Spleen (tissue), 11 donors: ENCODE data around the gene MOGAT3. TPM values are rescaled to one million over a fixed set of nuclear protein-coding genes. Genes with fewer than 3 reads are reported as not detected.

ENCODE experiments used
- DNase-seq: peaks from one replicate; pipeline ENCODE4 v3.0.0-alpha.2; 2020
- H3K27ac ChIP-seq, 8 donors: fragments of 200-600 bp; sonication (generic) in 7 of 8; 1 replicate in 4 of 8; 2 replicates in 4 of 8; pipeline versions ENCODE4 v1.5.0 to v1.8.0; 2016 to 2021; ENCODE audit warnings: inconsistent platforms in 4 of 8, mild to moderate bottlenecking in 4 of 8, moderate library complexity in 1 of 8
- H3K27me3 ChIP-seq, 7 donors: fragments of 200-600 bp; sonication (generic) in 6 of 7; replicated peaks in 1 of 7; 1 replicate in 4 of 7; 2 replicates in 3 of 7; pipeline versions ENCODE4 v1.5.0 to v1.8.0; 2016 to 2021; ENCODE audit warnings: inconsistent platforms in 3 of 7, mild to moderate bottlenecking in 1 of 7
- H3K36me3 ChIP-seq, 6 donors: fragments of 200-600 bp; sonication (generic) in 5 of 6; 1 replicate in 4 of 6; 2 replicates in 2 of 6; pipeline versions ENCODE4 v1.5.0 to v1.8.0; 2016 to 2021; ENCODE audit warnings: inconsistent platforms in 2 of 6
- H3K4me1 ChIP-seq, 6 donors: fragments of 200-600 bp; sonication (generic) in 5 of 6; 1 replicate in 3 of 6; 2 replicates in 3 of 6; pipeline versions ENCODE4 v1.5.0 to v1.8.0; 2016 to 2021; ENCODE audit warnings: inconsistent platforms in 3 of 6
- H3K4me3 ChIP-seq, 8 donors: fragments of 200-600 bp; sonication (generic) in 7 of 8; 1 replicate in 4 of 8; 2 replicates in 4 of 8; pipeline versions ENCODE4 v1.5.0 to v1.8.0; 2016 to 2021; ENCODE audit warnings: inconsistent platforms in 4 of 8, mild to moderate bottlenecking in 4 of 8, moderate library complexity in 2 of 8
- H3K9me3 ChIP-seq, 8 donors: fragments of 200-600 bp; sonication (generic) in 7 of 8; 1 replicate in 4 of 8; 2 replicates in 4 of 8; pipeline versions ENCODE4 v1.5.0 to v1.8.0; 2016 to 2021; ENCODE audit warnings: inconsistent platforms in 4 of 8
- CTCF ChIP-seq, 11 experiments: fragments of 200-600 bp in 7 of 11; fragments of 450-650 bp in 4 of 11; sonication (generic) in 4 of 11; IDR thresholded peaks in 8 of 11; conservative IDR thresholded peaks in 3 of 11; 1 replicate in 7 of 11; 2 replicates in 4 of 11; pipeline versions ENCODE4 v1.4.0 to v1.8.0; 2016 to 2021; ENCODE audit warnings: antibody characterized with exemption in 11 of 11, inconsistent platforms in 4 of 11, mild to moderate bottlenecking in 1 of 11
- POLR2A ChIP-seq, 3 donors: fragments of 450-650 bp; IDR thresholded peaks; one replicate each; pipeline ENCODE4 v1.5.1; 2017; ENCODE audit warnings: antibody characterized with exemption in 3 of 3, mild to moderate bottlenecking in 1 of 3
- POLR2AphosphoS5 ChIP-seq, 3 donors: sonication (generic); formaldehyde crosslinking; IDR thresholded peaks; one replicate each; pipeline ENCODE4 v1.5.1; 2017; ENCODE audit warnings: antibody characterized with exemption in 3 of 3
- WGBS, 5 donors: extraction: QIAGEN DNeasy Blood & Tissue Kit in 3 of 5; methylation state at CpG; one replicate each; pipeline versions ENCODE4 v1.1.5 to v1.1.7; 2013 to 2018; 5-methylcytosine and 5-hydroxymethylcytosine counted together
- intact Hi-C: fragments of 100-400 bp; cut with DNase I; formaldehyde crosslinking; loops from one replicate; pipeline ENCODE4 v1.15.0; 2023; ENCODE audit warnings: low total_unique reads
- microRNA-seq, 3 donors: library from miRNA; unstranded; fragments of <30 nt; microRNA quantifications; one replicate each; pipeline versions ENCODE4 to v1.1.0, GENCODE V29; 2019 to 2020
- polyA plus RNA-seq, 3 donors: library from polyadenylated mRNA; stranded (reverse); fragments of 200-250 nt; gene quantifications; one replicate each; pipeline ENCODE4 v1.2.1, GENCODE V29; 2013
- small RNA-seq, 4 donors: library from RNA; depleted of rRNA; stranded (forward); fragments of <200 nt; gene quantifications; one replicate each; pipeline ENCODE3, GENCODE V24; 2016
- total RNA-seq, 7 donors: library from RNA; depleted of rRNA in 3 of 7; stranded (reverse); fragments of >200 nt in 3 of 7; fragmentation: NEBNext Ultra II Directional in 4 of 7; extraction: Animal tissue kit (Norgen Biotek cat#: 25700) in 4 of 7; gene quantifications; one replicate each; pipeline versions ENCODE4 v1.1.0 to v1.2.1, GENCODE V29; 2016 to 2021
- donor health status: healthy with polysubstance abuse.
- donor health status: DM: no; HTN: no; CAD: no; lungs with moderate emphysema.
- donor health status: DM: no; HTN: no; CAD: no.
- donor health status: Bipolar disorder and iron deficiency.
- donor health status: healthy.
- donor health status: DM: no; HTN: no; CAD: no.
- donor health status: DM: yes; HTN: yes; CAD: no.

MOGAT3 gene
- total and polyA plus RNA-seq, 10 donors = not detected

- Histone ChIP-seq H3K36me3 (peaks cover 0 to 28% (median 12%) of the 10 kb centered on the region in 6 donors), H3K4me3 (peak within 1 kb of the TSS; percentile 62 to 95 (median 81)), H3K27me3 (peaks cover 0 to 6% (median 0%) of the 10 kb centered on the region in 7 donors), H3K9me3 (no peaks in the 10 kb centered on the region), H3K4me1 (peaks cover 7 to 29% (median 19%) of the 10 kb centered on the region in 6 donors), H3K27ac (peak within 1 kb of the TSS in 4 of 8 donors; percentile 10 to 64 (median 48))
- WGBS, 5 donors = 3 to 6% (median 4%) methylated on average over 32 to 51 of the region's 51 CpGs
- peak; percentile 96 for DNase-seq
- TF ChIP-seq POLR2A (IDR thresholded peaks at IDR 0.05) (no peak), CTCF (IDR thresholded peaks at IDR 0.05 in 8 of 11, conservative IDR thresholded peaks at IDR 0.05 in 3 of 11) (no peak), POLR2AphosphoS5 (IDR thresholded peaks at IDR 0.05) (peak; percentile 76 to 91 (median 82))
- intact Hi-C loops = no loop called here
Observed at GRCh38 chr7:101153969-101154692, 46.7 kb downstream of the MOGAT3 start, which contains the start of gene AP1S1. AP1S1 (plus strand) TSS chr7:101154476; CDS start chr7:101154515, 39 bp downstream.

GRCh38 chr7:101151908-101152651 lies 48.8 kb downstream of the MOGAT3 start:
- TF ChIP-seq POLR2AphosphoS5 (IDR thresholded peaks at IDR 0.05) (no peak), CTCF (IDR thresholded peaks at IDR 0.05 in 8 of 11, conservative IDR thresholded peaks at IDR 0.05 in 3 of 11) (no peak), POLR2A (IDR thresholded peaks at IDR 0.05) (no peak)

More at GRCh38 chr7:101151908-101152651, 48.8 kb downstream of the MOGAT3 start:
- Histone ChIP-seq H3K36me3 (peaks cover 0 to 8% (median under 1%) of the 10 kb centered on the region in 6 donors), H3K4me1 (peaks cover 7 to 29% (median 19%) of the 10 kb centered on the region in 6 donors), H3K27ac (no peak overlapping the region), H3K27me3 (peaks cover 0 to 23% (median 0%) of the 10 kb centered on the region in 7 donors), H3K4me3 (no peak overlapping the region), H3K9me3 (no peaks in the 10 kb centered on the region)
- WGBS, 5 donors = 68 to 84% (median 72%) methylated on average over 2 of the region's 2 CpGs
- intact Hi-C loops = no loop called here
- no peak for DNase-seq

Small RNA genes within 50 kb of the gene (microRNA-seq; reads per million reads assigned to microRNA genes)
- 0 to 0.28 (median 0) reads per million in 3 donors for gene MIR4653

Small RNA genes within 50 kb of the gene (small RNA-seq; reads per million reads assigned to genes)
- gene MIR4653 = 0 reads per million in 4 donors

Other genes with a start within 250 kb of the MOGAT3 start
- under 1 TPM in 5 of 7 donors, not detected in 2; 0.07 to 0.89 (median 0.57) TPM for gene MUC12, start 231.5 kb downstream of the MOGAT3 start, total RNA-seq
- 1 to 10 TPM in 2 of 3 donors, under 1 TPM in 1; 0.90 to 1.7 (median 1.3) TPM for gene MUC12, start 231.5 kb downstream of the MOGAT3 start, polyA plus RNA-seq
- not detected for gene MUC17, start 181.0 kb downstream of the MOGAT3 start, total RNA-seq
- not detected for gene MUC17, start 181.0 kb downstream of the MOGAT3 start, polyA plus RNA-seq
- 10 to 100 TPM; 34.9 to 82.2 (median 52.2) TPM for gene TRIM56, start 115.6 kb downstream of the MOGAT3 start, total RNA-seq
- gene TRIM56, start 115.6 kb downstream of the MOGAT3 start, polyA plus RNA-seq = 10 to 100 TPM in 1 of 3 donors, 1 to 10 TPM in 2; 5.0 to 16.0 (median 6.3) TPM
- gene SERPINE1, start 73.9 kb downstream of the MOGAT3 start, total RNA-seq = 10 to 100 TPM in 3 of 7 donors, 1 to 10 TPM in 4; 2.3 to 46.4 (median 8.0) TPM
- gene SERPINE1, start 73.9 kb downstream of the MOGAT3 start, polyA plus RNA-seq = 1 to 10 TPM; 2.2 to 4.6 (median 2.6) TPM
- 10 to 100 TPM; 20.8 to 49.5 (median 30.4) TPM for gene AP1S1, start 46.6 kb downstream of the MOGAT3 start, total RNA-seq
- 10 to 100 TPM; 15.4 to 45.0 (median 31.8) TPM for gene AP1S1, start 46.6 kb downstream of the MOGAT3 start, polyA plus RNA-seq
- under 1 TPM in 2 of 7 donors, not detected in 5; 0.19 to 0.21 TPM for gene VGF, start 35.5 kb downstream of the MOGAT3 start, total RNA-seq
- under 1 TPM in 2 of 3 donors, not detected in 1; 0.06 to 0.09 TPM for gene VGF, start 35.5 kb downstream of the MOGAT3 start, polyA plus RNA-seq
- not detected for gene NAT16, start 20.7 kb downstream of the MOGAT3 start, total RNA-seq
- gene NAT16, start 20.7 kb downstream of the MOGAT3 start, polyA plus RNA-seq = not detected
- gene PLOD3, start 16.5 kb upstream of the MOGAT3 start, total RNA-seq = 10 to 100 TPM; 36.4 to 72.5 (median 59.5) TPM
- gene PLOD3, start 16.5 kb upstream of the MOGAT3 start, polyA plus RNA-seq = 10 to 100 TPM; 20.4 to 42.4 (median 25.4) TPM
- gene ZNHIT1, start 17.1 kb upstream of the MOGAT3 start, total RNA-seq = 10 to 100 TPM; 47.3 to 69.3 (median 60.4) TPM
- gene ZNHIT1, start 17.1 kb upstream of the MOGAT3 start, polyA plus RNA-seq = 100 to 1,000 TPM in 2 of 3 donors, 10 to 100 TPM in 1; 86.3 to 127 (median 103) TPM
- gene CLDN15, start 36.8 kb upstream of the MOGAT3 start, total RNA-seq = 10 to 100 TPM; 16.7 to 49.2 (median 24.2) TPM
- 10 to 100 TPM; 11.1 to 26.4 (median 14.5) TPM for gene CLDN15, start 36.8 kb upstream of the MOGAT3 start, polyA plus RNA-seq
- gene FIS1, start 44.0 kb upstream of the MOGAT3 start, total RNA-seq = 100 to 1,000 TPM; 130 to 234 (median 179) TPM
- 100 to 1,000 TPM; 131 to 250 (median 179) TPM for gene FIS1, start 44.0 kb upstream of the MOGAT3 start, polyA plus RNA-seq
- 1 to 10 TPM; 5.5 to 7.2 (median 6.5) TPM for gene IFT22, start 120.8 kb upstream of the MOGAT3 start, total RNA-seq
- gene IFT22, start 120.8 kb upstream of the MOGAT3 start, polyA plus RNA-seq = 10 to 100 TPM in 1 of 3 donors, 1 to 10 TPM in 2; 7.8 to 11.0 (median 8.0) TPM
- under 1 TPM in 3 of 7 donors, not detected in 4; 0.15 to 0.23 (median 0.19) TPM for gene COL26A1, start 161.8 kb upstream of the MOGAT3 start, total RNA-seq
- under 1 TPM; 0.22 to 0.32 (median 0.29) TPM for gene COL26A1, start 161.8 kb upstream of the MOGAT3 start, polyA plus RNA-seq